HG02759 (cell line): ENCODE data around the gene FAM237B.

Experiments used
- ATAC-seq: cut with Tn5 transposase; IDR thresholded peaks from one replicate; pipeline ENCODE4 v1.9.1; 2021; ENCODE audit warnings: mild to moderate bottlenecking, moderate library complexity; ENCODE audit not compliant: unreplicated experiment

FAM237B gene

DNA sequence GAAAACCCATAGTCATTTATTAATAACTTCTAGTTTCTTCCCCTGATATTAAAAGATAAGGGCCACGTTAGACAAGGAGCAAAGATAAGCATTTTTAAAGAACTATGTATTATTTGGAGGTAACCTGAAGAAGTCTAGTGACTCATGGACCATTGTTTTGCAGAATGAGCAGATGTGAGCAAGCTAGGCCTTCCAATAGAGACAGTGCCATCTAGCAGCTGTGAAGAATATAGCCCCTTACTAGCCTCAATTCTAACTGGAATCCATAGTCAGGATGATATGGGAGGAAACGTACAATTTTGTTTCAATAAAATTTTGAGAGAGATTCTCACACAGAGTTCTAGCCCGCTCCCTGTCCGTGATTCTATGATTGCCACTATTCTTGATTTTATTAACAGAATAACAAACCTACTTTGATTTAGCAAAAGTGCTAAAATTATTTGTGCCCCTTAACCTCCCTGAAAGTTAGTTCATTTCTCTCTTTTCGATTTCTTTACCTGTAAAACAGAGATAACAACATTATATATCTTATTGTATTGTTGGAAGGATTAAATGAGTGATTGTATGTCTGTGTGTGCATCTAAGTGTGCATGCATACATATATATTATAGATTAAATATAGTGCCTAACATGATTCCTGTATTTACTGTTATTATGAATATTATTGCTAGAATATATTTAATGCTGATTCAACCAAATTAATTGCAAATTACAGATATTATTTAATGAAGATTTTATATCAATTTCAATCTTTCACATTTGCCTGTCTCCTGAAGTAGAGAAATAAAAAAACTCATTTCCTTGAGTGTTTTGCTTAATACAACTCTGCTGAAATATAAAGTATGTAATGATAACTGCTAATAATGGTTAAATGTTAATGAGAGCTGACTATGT lies 22.7 kb downstream of the FAM237B start:
- ATAC-seq: no peak

DNA sequence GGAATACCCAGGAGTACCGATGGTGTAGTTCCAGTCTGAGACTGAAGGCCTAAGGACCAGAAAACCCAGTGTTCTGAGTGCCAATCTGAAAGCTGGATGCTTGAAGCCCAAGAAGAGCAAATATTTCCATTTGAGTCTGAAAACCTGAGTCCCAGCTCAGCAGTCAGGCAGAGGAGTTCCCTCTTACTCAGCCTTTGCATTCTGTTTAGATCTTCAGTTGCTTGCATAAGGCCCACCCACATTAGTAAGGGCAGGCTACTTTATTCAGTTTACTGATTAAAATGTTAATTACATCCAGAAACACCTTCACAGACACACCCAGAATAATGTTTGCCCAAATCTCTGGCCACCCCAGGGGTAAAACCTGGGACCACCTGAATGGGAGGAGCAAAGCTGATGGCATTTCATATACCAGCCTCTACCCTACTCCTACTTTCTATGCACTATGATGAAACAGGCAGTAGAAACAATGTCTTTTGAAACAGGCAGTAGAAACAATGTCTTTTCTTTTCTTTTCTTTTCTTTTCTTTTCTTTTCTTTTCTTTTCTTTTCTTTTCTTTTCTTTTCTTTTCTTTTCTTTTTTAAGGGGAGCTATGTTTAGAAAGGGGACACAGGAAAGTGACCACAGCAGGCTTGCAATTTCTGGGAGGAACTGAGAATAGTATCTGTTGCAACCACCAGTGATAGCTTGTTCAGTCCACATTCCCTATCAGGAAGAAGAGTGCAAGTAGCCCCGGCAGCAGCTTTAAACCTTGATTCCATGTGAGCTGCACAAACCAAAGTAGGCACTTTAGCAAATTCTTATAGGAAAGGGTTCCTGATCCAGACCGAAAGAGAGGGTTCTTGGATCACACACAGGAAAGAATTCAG lies 30.6 kb downstream of the FAM237B start:
- no peak for ATAC-seq

GRCh38 chr7:90288154-90288553 lies 33.0 kb downstream of the FAM237B start:
- no peak for ATAC-seq

DNA sequence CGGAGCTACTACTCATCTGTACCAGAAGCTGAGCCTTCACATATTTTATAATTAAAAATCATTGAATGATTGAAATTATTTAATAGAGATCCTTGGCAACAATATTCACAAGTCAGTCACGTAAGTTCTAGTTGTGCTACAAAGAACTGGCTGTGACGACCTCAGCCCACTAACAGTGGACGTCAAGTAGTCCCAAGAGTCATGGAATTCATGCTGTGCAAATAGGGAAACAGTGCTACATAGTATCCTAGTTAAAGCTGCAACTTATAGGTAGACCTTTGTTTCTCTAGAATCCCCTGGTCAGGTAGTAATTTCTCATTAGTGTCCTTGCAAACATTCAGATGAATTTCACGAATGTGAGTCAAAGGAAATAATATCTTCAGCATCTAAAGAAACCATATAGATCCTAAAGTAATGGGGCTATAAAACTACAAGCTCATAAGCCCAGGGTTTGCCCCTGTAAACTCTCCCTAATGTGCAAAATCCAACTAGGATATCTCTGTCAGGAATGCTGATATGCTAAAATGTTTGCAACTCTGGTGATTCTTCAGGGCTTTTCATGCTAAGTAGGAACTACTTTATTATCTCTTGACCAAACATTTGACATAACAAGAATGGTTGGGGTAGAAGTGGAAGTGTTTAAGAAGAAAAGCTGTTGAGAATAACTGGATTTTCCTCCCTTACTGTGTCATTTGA lies 44.9 kb downstream of the FAM237B start:
- ATAC-seq: no peak

DNA sequence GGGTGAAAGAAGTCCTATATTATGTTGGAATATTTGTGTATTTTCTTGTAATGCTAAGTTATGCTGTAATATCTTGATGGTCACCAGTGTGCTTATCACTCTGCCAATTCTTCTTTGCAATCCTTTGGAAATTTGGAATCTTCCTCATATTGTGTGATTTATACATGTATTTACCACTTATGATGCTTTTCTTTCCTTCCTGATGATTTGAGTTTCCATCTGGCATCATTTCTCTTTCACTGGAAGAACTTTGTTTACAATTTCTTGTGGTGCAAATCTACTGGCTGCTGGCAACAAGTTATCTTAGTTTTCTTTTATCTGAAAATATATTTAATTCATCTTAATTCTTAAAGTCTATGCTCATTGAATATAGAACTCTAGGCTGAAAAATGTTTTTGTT lies 46.9 kb downstream of the FAM237B start:
- no peak for ATAC-seq

GRCh38 chr7:90272242-90272641 lies 48.9 kb downstream of the FAM237B start:
- no peak for ATAC-seq

- ATAC-seq: no peak
Observed at GRCh38 chr7:90271753-90272152, 49.4 kb downstream of the FAM237B start.

GRCh38 chr7:90270431-90271178 lies 50.5 kb downstream of the FAM237B start:
- ATAC-seq: no peak

DNA sequence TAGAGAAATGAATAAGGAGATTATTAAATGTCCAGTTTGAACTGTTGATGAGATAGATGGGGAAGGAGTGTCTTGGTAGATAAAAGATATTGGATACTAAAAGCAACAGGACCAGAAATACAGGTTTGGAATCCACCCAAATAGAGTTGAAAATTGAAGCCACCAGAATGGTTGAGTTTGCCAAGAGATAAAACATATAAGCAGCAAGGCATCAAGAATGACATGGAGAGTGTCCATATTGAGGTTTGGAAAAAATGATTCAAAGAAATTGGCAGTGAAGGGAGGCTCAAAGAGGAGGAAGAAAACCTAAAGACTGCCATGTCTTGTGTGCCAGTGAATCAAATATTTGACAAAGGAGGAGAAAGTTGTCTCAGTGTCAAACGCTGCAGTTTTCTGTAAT lies 51.9 kb downstream of the FAM237B start:
- ATAC-seq: no peak

GRCh38 chr7:90267263-90267858 lies 53.7 kb downstream of the FAM237B start:
- ATAC-seq: no peak

GRCh38 chr7:90266808-90267207 lies 54.3 kb downstream of the FAM237B start:
- no peak for ATAC-seq
